ENCODE results near the gene S100A5.
"Not testable (repeated sequence)": the region's sequence is repeated elsewhere in the genome, so short reads cannot be mapped to it uniquely, and the experiment has no call there.

Gene S100A5

DNA sequence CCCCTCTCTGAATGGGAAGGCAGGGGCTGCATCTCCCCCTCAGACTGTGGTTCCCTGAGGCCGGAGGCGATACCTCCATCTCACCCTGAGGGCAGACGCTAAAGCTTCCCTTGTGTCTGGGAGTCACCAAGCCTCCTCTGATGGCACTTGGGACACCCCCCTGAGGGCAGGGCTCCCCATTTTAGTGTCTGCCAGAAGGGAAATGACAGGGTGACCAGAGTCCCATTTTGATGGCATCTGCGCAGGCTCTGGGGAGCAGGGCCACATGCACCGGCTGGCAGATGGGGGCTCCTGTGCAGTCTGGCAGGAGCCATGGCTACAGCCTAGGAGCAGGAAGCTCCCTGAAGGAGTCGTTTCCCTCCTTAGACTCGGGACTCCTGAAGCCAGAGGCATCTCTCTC, 23.3 kb upstream of the S100A5 start:
- no peaks in the 10 kb centered on the region for H3K36me3 ChIP-seq (ENCODE audit: insufficient read depth, low read length)
- ATAC-seq (ENCODE audit: insufficient read depth, low read depth) (no peak), DNase-seq (no peak)
- H3K9ac ChIP-seq (ENCODE audit: low read depth, low read length): no peak overlapping the region
- peaks cover 13% of the 10 kb centered on the region for H3K4me1 ChIP-seq (ENCODE audit: insufficient read depth, low read length)
- H3K4me2 ChIP-seq (ENCODE audit: insufficient read depth, low read length): no peak overlapping the region
- no peak overlapping the region for H3K4me3 ChIP-seq (ENCODE audit: low read depth in 1 of 2, low read length in 2 of 2)
- no peaks in the 10 kb centered on the region for H3K27me3 ChIP-seq (ENCODE audit: insufficient read depth, low read length, poor library complexity)
- no peak overlapping the region for H2AFZ ChIP-seq (ENCODE audit: low read depth, low read length)
- no peaks in the 10 kb centered on the region for H3K9me3 ChIP-seq (ENCODE audit: insufficient read depth, low read length, severe bottlenecking)
- H4K20me1 ChIP-seq (ENCODE audit: insufficient read depth, low read length): no peaks in the 10 kb centered on the region
- H3K79me2 ChIP-seq (ENCODE audit: insufficient read depth, low read length): no peaks in the 10 kb centered on the region
- TF ChIP-seq, protein P1, sequence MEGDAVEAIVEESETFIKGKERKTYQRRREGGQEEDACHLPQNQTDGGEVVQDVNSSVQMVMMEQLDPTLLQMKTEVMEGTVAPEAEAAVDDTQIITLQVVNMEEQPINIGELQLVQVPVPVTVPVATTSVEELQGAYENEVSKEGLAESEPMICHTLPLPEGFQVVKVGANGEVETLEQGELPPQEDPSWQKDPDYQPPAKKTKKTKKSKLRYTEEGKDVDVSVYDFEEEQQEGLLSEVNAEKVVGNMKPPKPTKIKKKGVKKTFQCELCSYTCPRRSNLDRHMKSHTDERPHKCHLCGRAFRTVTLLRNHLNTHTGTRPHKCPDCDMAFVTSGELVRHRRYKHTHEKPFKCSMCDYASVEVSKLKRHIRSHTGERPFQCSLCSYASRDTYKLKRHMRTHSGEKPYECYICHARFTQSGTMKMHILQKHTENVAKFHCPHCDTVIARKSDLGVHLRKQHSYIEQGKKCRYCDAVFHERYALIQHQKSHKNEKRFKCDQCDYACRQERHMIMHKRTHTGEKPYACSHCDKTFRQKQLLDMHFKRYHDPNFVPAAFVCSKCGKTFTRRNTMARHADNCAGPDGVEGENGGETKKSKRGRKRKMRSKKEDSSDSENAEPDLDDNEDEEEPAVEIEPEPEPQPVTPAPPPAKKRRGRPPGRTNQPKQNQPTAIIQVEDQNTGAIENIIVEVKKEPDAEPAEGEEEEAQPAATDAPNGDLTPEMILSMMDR (IDR thresholded peaks at IDR 0.05; ENCODE audit: borderline replicate concordance, extremely low read depth, low read length, poor library complexity, severe bottlenecking): no peak
- no peak for TF ChIP-seq EZH2 (IDR thresholded peaks at IDR 0.05; ENCODE audit: borderline replicate concordance, low read depth, low read length, severe bottlenecking)
- no peak overlapping the region for H3K27ac ChIP-seq (ENCODE audit: low read length)

DNA sequence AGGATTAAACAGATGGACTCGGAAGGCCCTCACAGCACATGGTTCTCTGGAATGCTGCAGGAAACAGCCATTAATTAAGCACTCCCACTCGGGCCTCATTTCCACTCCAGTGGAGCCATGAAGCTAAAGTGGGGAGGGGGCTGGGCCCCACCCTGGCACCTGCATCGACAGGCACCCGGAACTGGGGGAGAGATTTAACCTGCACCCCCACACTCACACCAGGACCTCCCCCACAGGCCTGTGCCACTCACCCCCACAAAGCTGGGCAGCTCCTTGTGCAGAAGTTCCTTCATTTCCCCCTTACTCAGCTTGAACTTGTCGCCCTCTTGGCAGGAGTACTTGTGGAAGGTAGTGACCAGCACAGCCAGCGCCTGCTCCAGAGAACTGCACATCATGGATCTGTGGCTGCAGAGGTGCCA, 22.8 kb upstream of the S100A5 start:
- H3K4me1 ChIP-seq (ENCODE audit: insufficient read depth, low read length): peaks cover 8% of the 10 kb centered on the region
- H3K27ac ChIP-seq (ENCODE audit: low read length): no peak overlapping the region
- no peak overlapping the region for H3K9ac ChIP-seq (ENCODE audit: low read depth, low read length)
- no peaks in the 10 kb centered on the region for H4K20me1 ChIP-seq (ENCODE audit: insufficient read depth, low read length)
- DNase-seq (no peak), ATAC-seq (ENCODE audit: insufficient read depth, low read depth) (no peak)
- H2AFZ ChIP-seq (ENCODE audit: low read depth, low read length): no peak overlapping the region
- H3K36me3 ChIP-seq (ENCODE audit: insufficient read depth, low read length): no peaks in the 10 kb centered on the region
- no peaks in the 10 kb centered on the region for H3K9me3 ChIP-seq (ENCODE audit: insufficient read depth, low read length, severe bottlenecking)
- no peaks in the 10 kb centered on the region for H3K79me2 ChIP-seq (ENCODE audit: insufficient read depth, low read length)
- H3K4me2 ChIP-seq (ENCODE audit: insufficient read depth, low read length): no peak overlapping the region
- TF ChIP-seq, protein P1 (IDR thresholded peaks at IDR 0.05; ENCODE audit: borderline replicate concordance, extremely low read depth, low read length, poor library complexity, severe bottlenecking): no peak
- no peak for TF ChIP-seq EZH2 (IDR thresholded peaks at IDR 0.05; ENCODE audit: borderline replicate concordance, low read depth, low read length, severe bottlenecking)
- no peaks in the 10 kb centered on the region for H3K27me3 ChIP-seq (ENCODE audit: insufficient read depth, low read length, poor library complexity)
- H3K4me3 ChIP-seq (ENCODE audit: low read depth in 1 of 2, low read length in 2 of 2): no peak overlapping the region

DNA sequence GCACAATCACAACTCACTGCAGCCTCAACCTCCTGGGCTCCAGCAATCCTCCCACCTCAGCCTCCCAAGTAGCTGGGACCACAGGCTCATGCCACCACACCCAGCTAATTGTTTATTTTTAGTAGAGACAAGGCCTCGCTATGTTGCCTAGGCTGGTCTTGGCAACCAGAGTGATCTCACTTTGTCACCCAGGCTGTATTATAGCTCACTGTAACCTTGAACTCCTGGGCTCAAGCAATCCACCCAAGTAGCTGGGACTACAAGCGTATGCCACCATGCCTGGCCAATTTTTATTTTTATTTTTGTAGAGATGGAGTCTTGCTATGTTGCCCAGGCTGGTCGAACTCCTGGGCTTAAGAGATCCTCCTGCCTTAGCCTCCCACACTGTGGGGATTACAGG, 21.3 kb upstream of the S100A5 start:
- not testable (repeated sequence) for H3K4me3 ChIP-seq (ENCODE audit: low read depth in 1 of 2, low read length in 2 of 2); H3K4me1 ChIP-seq (ENCODE audit: insufficient read depth, low read length); ATAC-seq (ENCODE audit: insufficient read depth, low read depth)

DNA sequence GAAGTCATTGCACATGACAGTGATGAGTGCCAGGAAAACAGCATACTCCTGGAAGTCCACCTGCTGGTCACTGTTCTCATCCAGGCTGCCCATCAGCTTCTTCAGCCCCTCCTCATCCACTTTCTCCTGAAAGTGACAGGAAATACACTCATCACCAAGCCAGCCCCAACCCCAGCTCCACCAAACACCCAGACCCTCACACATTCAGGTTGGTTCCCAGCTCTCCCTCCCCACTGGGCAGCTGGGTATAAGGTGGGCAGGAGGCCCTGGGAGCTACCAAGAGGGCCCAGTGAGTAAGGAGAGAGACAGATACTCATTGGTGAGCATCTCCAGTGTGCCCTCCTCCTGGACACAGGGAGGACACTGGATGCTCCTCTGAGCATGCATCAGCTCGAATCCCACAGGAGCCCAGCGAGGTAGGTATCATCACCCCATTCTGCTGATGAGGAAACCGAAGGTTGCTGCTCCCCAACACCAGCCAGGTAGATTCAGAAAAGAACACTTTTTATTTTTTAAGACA, 20.8 kb upstream of the S100A5 start:
- Histone ChIP-seq H3K4me2 (ENCODE audit: insufficient read depth, low read length) (no peak overlapping the region), H3K9me3 (ENCODE audit: insufficient read depth, low read length, severe bottlenecking) (no peaks in the 10 kb centered on the region), H3K27ac (ENCODE audit: low read length) (no peak overlapping the region), H4K20me1 (ENCODE audit: insufficient read depth, low read length) (no peaks in the 10 kb centered on the region), H3K27me3 (ENCODE audit: insufficient read depth, low read length, poor library complexity) (no peaks in the 10 kb centered on the region), H3K36me3 (ENCODE audit: insufficient read depth, low read length) (no peaks in the 10 kb centered on the region), H3K79me2 (ENCODE audit: insufficient read depth, low read length) (no peaks in the 10 kb centered on the region), H3K4me3 (ENCODE audit: low read depth in 1 of 2, low read length in 2 of 2) (no peak overlapping the region), H2AFZ (ENCODE audit: low read depth, low read length) (no peak overlapping the region), H3K4me1 (ENCODE audit: insufficient read depth, low read length) (no peaks in the 10 kb centered on the region; the same call in 1 of the 2 replicates), H3K9ac (ENCODE audit: low read depth, low read length) (no peak overlapping the region)
- no peak for TF ChIP-seq EZH2 (IDR thresholded peaks at IDR 0.05; ENCODE audit: borderline replicate concordance, low read depth, low read length, severe bottlenecking)
- TF ChIP-seq, protein P1 (IDR thresholded peaks at IDR 0.05; ENCODE audit: borderline replicate concordance, extremely low read depth, low read length, poor library complexity, severe bottlenecking): no peak
- DNase-seq: no peak
- no peak for ATAC-seq (ENCODE audit: insufficient read depth, low read depth)

More for the DNA sequence above, 21.3 kb upstream of the S100A5 start:
- H3K9me3 ChIP-seq (ENCODE audit: insufficient read depth, low read length, severe bottlenecking); H3K79me2 ChIP-seq (ENCODE audit: insufficient read depth, low read length); H4K20me1 ChIP-seq (ENCODE audit: insufficient read depth, low read length); H3K27ac ChIP-seq (ENCODE audit: low read length); H3K4me2 ChIP-seq (ENCODE audit: insufficient read depth, low read length); H3K9ac ChIP-seq (ENCODE audit: low read depth, low read length); H3K27me3 ChIP-seq (ENCODE audit: insufficient read depth, low read length, poor library complexity); H3K36me3 ChIP-seq (ENCODE audit: insufficient read depth, low read length); H2AFZ ChIP-seq (ENCODE audit: low read depth, low read length); DNase-seq: not testable (repeated sequence)
